A549 (cell line): Measurements from ENCODE around the gene ADI1. TPM values are rescaled to one million over a fixed set of nuclear protein-coding genes. Genes with fewer than 3 reads are reported as not detected.

ENCODE experiments used
- ATAC-seq, 2 experiments: fragments of 200-7000 bp in 1 of 2; fragments of >200 bp in 1 of 2; cut with Nextera tagmentation in 1 of 2; cut with Tn5 transposase in 1 of 2; 3 replicates each; pipeline versions ENCODE4 v1.8.0 to v1.9.1; 2018 to 2020; ENCODE audit warnings: mild to moderate bottlenecking in 1 of 2, moderate library complexity in 1 of 2
- CTCF ChIA-PET: fragments of 300-600 bp; sonication (Branson Sonifier 250); formaldehyde crosslinking; extraction: SDS; loops from one replicate; lab custom pipeline; 2021; ENCODE audit warnings: antibody characterized with exemption, inconsistent platforms; lab: Yijun Ruan, JAX
- POLR2A ChIA-PET: fragments of 350-600 bp; formaldehyde crosslinking; extraction: SDS; loops from one replicate; lab custom pipeline; 2021; ENCODE audit warnings: antibody characterized with exemption, inconsistent platforms; lab: Yijun Ruan, JAX
- DNase-seq, 2 experiments: peaks; one replicate each; pipeline versions ENCODE4 v3.0.0 to v3.0.0-alpha.2; 2011 to 2016; ENCODE audit warnings: low read depth in 1 of 2, low spot score in 1 of 2
- FAIRE-seq: peaks from 2 replicates; lab custom pipeline; 2011; peaks lifted over from hg19 to GRCh38; lab: Jason Lieb, UNC
- H3K27ac ChIP-seq, 2 experiments: fragments of >200 bp; sonication (Bioruptor Twin); formaldehyde crosslinking; 3 replicates each; pipeline ENCODE4 v1.5.1; 2016 to 2017
- H3K4me1 ChIP-seq: fragments of >200 bp; sonication (Bioruptor Twin); formaldehyde crosslinking; 3 replicates; pipeline ENCODE4 v1.6.1; 2016
- H3K4me2 ChIP-seq: fragments of >200 bp; sonication (Bioruptor Twin); formaldehyde crosslinking; 3 replicates; pipeline ENCODE4 v1.6.1; 2016
- H3K4me3 ChIP-seq: fragments of >200 bp; sonication (Bioruptor Twin); formaldehyde crosslinking; 3 replicates; pipeline ENCODE4 v1.5.1; 2016
- H3K9me3 ChIP-seq: fragments of >200 bp; sonication (Bioruptor Twin); formaldehyde crosslinking; 3 replicates; pipeline ENCODE4 v1.6.1; 2016
- EHMT2 ChIP-seq: fragments of 200-600 bp; sonication (generic); IDR thresholded peaks from 2 replicates; pipeline ENCODE4 v1.6.1; 2016; ENCODE audit warnings: antibody characterized with exemption, low read depth, mild to moderate bottlenecking, moderate library complexity
- EP300 ChIP-seq, 2 experiments: fragments of >200 bp; sonication (Bioruptor Twin); formaldehyde crosslinking; IDR thresholded peaks; 2 replicates in 1 of 2; 3 replicates in 1 of 2; pipeline ENCODE4 v1.6.1; 2016 to 2017
- FOXS1 ChIP-seq: fragments of 250-450 bp; sonication (Bioruptor Pico); IDR thresholded peaks from 2 replicates; pipeline ENCODE4 v1.5.0; 2020; ENCODE audit warnings: mild to moderate bottlenecking, moderate library complexity
- HEYL ChIP-seq: fragments of 250-450 bp; sonication (Bioruptor Pico); IDR thresholded peaks from 2 replicates; pipeline ENCODE4 v1.8.0; 2021; ENCODE audit warnings: mild to moderate bottlenecking, moderate library complexity
- HOXB5 ChIP-seq: fragments of 250-450 bp; sonication (Bioruptor Pico); IDR thresholded peaks from 2 replicates; pipeline ENCODE4 v1.5.0; 2020; ENCODE audit warnings: mild to moderate bottlenecking, moderate library complexity
- MAZ ChIP-seq: fragments of 150-350 bp; IDR thresholded peaks from 2 replicates; pipeline ENCODE4 v1.6.1; 2014; ENCODE audit warnings: antibody characterized with exemption, low read depth, low read length, borderline replicate concordance
- MYC ChIP-seq: IDR thresholded peaks from 2 replicates; pipeline ENCODE4 v1.6.1; 2012; ENCODE audit warnings: mild to moderate bottlenecking, inconsistent platforms, low read length, improper control_type of control experiment, borderline replicate concordance
- NR3C1 ChIP-seq: fragments of >200 bp; sonication (Bioruptor Twin); formaldehyde crosslinking; IDR thresholded peaks from 3 replicates; pipeline ENCODE4 v1.6.1; 2017
- POLR2AphosphoS2 ChIP-seq: conservative IDR thresholded peaks from 2 replicates; pipeline ENCODE4 v1.6.1; 2012; ENCODE audit warnings: low read length, improper control_type of control experiment, inconsistent platforms
- RAD21 ChIP-seq, 2 experiments: fragments of >200 bp in 1 of 2; sonication (Bioruptor Twin) in 1 of 2; formaldehyde crosslinking in 1 of 2; IDR thresholded peaks in 1 of 2; conservative IDR thresholded peaks in 1 of 2; 2 replicates in 1 of 2; 3 replicates in 1 of 2; pipeline ENCODE4 v1.6.1; 2012 to 2018; ENCODE audit warnings: inconsistent platforms in 1 of 2
- RARB ChIP-seq: fragments of 250-450 bp; sonication (Bioruptor Pico); IDR thresholded peaks from 2 replicates; pipeline ENCODE4 v1.8.0; 2021; ENCODE audit warnings: mild to moderate bottlenecking, moderate library complexity
- RNF2 ChIP-seq: fragments of 200-600 bp; sonication (generic); IDR thresholded peaks from 2 replicates; pipeline ENCODE4 v1.6.1; 2016; ENCODE audit warnings: low read depth, mild to moderate bottlenecking, antibody characterized with exemption, moderate library complexity, borderline replicate concordance
- WGBS: methylation state at CpG from one replicate; pipeline ENCODE4 v1.1.6; 2017; ENCODE audit errors: missing lambda C conversion rate; 5-methylcytosine and 5-hydroxymethylcytosine counted together
- polyA plus RNA-seq, 4 experiments: library from polyadenylated mRNA; depleted of rRNA in 3 of 4; stranded (reverse); fragments of >200 nt; fragmentation: RNase III in 1 of 4; extraction: RNeasy Plus Mini Kit Qiagen cat#74134 plus additional on column Dnase treatment in 1 of 4; gene quantifications; 2 replicates in 3 of 4; 3 replicates in 1 of 4; pipeline ENCODE4 v1.2.3, GENCODE V29; 2011 to 2017
- TF ChIP-seq, protein P1 (sequence below): IDR thresholded peaks from 2 replicates; pipeline ENCODE4 v1.6.1; 2012; ENCODE audit warnings: low read depth, borderline replicate concordance
- TF ChIP-seq, protein P2 (sequence below): fragments of >200 bp; sonication (Bioruptor Twin); formaldehyde crosslinking; IDR thresholded peaks from 2 replicates; pipeline ENCODE4 v1.6.1; 2016
- TF ChIP-seq, protein P3 (sequence below): fragments of 250-450 bp; sonication (Bioruptor Pico); IDR thresholded peaks from 2 replicates; pipeline ENCODE4 v1.5.0; 2020; ENCODE audit warnings: low read depth, mild to moderate bottlenecking, moderate library complexity
- TF ChIP-seq, protein P4 (sequence below): fragments of 150-350 bp; IDR thresholded peaks from 2 replicates; pipeline ENCODE4 v1.6.1; 2014; ENCODE audit warnings: low read depth, mild to moderate bottlenecking, low read length

The ADI1 gene
- polyA plus RNA-seq, 2 of the 4 experiments (the other 2 are of a cell fraction) = 47.9 to 84.6 TPM

DNA sequence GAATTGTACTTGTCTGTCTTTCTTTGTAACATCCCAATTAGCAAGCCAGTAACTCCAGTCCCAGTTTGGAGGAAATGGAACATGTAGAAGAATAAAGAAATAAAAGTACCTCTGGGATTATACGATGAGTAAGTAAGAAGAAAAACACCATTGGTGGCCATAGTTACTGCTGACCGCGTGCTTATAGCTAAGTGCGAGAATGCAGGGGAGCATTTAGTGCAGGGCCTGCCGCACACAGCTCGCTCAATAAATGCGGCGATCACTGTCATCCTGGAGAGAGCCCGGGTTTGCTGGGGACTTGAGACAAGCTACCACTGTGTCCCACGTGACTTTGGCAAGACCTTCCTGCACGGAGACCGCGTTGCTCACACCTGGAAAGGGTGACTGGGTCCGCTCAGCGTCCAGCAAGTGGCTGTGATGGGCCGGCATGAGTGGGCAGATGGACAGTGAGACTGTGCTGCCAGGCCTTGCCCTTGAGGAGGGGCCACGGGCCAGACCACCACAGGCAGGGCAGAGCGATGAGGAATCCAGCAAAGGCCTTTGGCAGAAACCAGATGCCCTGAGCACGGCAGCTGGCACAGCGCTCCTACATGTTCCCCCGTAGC lies 54.8 kb downstream of the ADI1 start (continued):
- TF ChIP-seq MAZ = no peak

DNA sequence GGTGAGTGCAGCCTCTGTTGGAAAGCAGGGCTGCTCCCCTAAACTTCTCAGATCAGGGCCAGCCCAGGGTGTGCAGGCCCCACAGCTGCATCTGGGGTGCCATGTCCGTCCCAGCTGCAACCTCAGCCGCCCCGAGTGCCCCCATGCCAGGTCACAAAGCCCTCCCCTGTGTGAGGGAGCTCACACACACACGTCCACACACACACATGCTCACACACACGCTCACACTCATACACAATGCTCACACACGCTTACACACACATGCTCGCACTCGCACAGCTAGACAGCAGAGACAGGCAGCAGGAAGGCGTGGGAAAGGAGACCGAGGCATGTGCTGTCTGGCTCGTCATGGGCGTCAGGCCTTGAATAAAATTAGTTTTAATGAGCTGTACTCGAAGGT lies 55.4 kb downstream of the ADI1 start:
- DNase-seq (no peak), FAIRE-seq (no peak), ATAC-seq (no peak)
- Histone ChIP-seq H3K9me3 (no peaks in the 10 kb centered on the region), H3K4me3 (no peak overlapping the region), H3K4me2 (no peak overlapping the region), H3K4me1 (peaks cover 17% of the 10 kb centered on the region), H3K27ac (no peak overlapping the region)
- WGBS = 92% methylated on average over 13 of the region's 13 CpGs
- POLR2A ChIA-PET = no interaction called here
- TF ChIP-seq RNF2 = no peak
- CTCF ChIA-PET = interaction anchor here (0.5 to 6.3 kb wide), 9 partner anchors 10 to 188 kb away, joined by 3 to 64 read pairs (median 15); partner anchors contain the start of gene TRAPPC12

DNA sequence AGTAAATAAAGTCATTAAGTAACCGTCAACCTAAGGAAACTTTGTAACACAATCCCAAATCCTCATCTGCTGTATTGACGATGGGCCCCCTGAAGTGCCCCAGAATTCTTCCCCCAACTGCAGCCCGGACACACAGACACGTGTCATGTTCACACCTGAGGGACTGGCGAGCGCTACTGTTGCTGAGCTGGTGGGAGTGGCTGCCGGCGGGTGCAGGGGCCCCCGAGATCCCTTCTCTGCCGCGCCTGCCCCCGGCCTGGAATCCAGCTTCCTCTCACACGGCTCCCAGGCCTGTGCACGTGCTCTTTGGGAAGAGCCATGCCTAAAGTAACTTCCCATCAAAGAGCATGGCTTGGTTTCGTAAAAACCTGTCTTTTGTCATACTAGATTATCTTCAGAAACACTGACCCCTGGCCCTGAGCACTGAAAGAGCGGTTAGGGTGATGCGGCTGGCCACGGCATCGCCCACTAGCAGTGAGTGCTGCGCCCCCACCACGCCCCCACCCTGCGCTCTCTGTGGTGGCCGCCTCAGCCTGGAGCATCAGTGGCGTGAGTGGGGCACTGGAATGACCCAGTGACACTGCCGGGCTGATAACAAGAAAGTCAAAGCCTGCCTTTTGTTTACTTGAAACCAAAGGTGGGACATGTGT lies 56.0 kb downstream of the ADI1 start:
- 93% methylated on average over 25 of the region's 25 CpGs for WGBS
- no peak for TF ChIP-seq POLR2AphosphoS2
- TF ChIP-seq NR3C1 = no peak
- TF ChIP-seq HOXB5 (CRISPR knock-in tag) = no peak
- TF ChIP-seq, protein P1, sequence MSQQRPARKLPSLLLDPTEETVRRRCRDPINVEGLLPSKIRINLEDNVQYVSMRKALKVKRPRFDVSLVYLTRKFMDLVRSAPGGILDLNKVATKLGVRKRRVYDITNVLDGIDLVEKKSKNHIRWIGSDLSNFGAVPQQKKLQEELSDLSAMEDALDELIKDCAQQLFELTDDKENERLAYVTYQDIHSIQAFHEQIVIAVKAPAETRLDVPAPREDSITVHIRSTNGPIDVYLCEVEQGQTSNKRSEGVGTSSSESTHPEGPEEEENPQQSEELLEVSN = no peak
- TF ChIP-seq, protein P2, sequence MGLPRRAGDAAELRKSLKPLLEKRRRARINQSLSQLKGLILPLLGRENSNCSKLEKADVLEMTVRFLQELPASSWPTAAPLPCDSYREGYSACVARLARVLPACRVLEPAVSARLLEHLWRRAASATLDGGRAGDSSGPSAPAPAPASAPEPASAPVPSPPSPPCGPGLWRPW = no peak
- no peak for TF ChIP-seq RARB
- TF ChIP-seq MYC = no peak
- TF ChIP-seq EHMT2 = no peak
- TF ChIP-seq HEYL (CRISPR knock-in tag) = no peak
- TF ChIP-seq EP300 (IDR thresholded peaks at IDR 0.05) = no peak
- TF ChIP-seq, protein P3, sequence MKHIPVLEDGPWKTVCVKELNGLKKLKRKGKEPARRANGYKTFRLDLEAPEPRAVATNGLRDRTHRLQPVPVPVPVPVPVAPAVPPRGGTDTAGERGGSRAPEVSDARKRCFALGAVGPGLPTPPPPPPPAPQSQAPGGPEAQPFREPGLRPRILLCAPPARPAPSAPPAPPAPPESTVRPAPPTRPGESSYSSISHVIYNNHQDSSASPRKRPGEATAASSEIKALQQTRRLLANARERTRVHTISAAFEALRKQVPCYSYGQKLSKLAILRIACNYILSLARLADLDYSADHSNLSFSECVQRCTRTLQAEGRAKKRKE = no peak
- no peak for TF ChIP-seq RAD21 (conservative IDR thresholded peaks at IDR 0.05 in 1 of 2, IDR thresholded peaks at IDR 0.05 in 1 of 2)
- TF ChIP-seq, protein P4, sequence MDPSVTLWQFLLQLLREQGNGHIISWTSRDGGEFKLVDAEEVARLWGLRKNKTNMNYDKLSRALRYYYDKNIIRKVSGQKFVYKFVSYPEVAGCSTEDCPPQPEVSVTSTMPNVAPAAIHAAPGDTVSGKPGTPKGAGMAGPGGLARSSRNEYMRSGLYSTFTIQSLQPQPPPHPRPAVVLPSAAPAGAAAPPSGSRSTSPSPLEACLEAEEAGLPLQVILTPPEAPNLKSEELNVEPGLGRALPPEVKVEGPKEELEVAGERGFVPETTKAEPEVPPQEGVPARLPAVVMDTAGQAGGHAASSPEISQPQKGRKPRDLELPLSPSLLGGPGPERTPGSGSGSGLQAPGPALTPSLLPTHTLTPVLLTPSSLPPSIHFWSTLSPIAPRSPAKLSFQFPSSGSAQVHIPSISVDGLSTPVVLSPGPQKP = no peak
- no peak for TF ChIP-seq FOXS1 (CRISPR knock-in tag)
- CTCF ChIA-PET = interaction anchor here (0.5 to 6.3 kb wide), 12 partner anchors 10 to 188 kb away, joined by 3 to 64 read pairs (median 14); partner anchors contain the start of gene TRAPPC12
- DNase-seq = no peak
- no peak overlapping the region for H3K4me2 ChIP-seq
- ATAC-seq = no peak
- no peak overlapping the region for H3K27ac ChIP-seq
- FAIRE-seq = no peak
- H3K4me3 ChIP-seq = no peak overlapping the region
- peaks cover 17% of the 10 kb centered on the region for H3K4me1 ChIP-seq
- POLR2A ChIA-PET = interaction anchor here (1.1 kb wide), 1 partner anchor 95 kb away, joined by 3 read pairs; the partner anchor contains the start of gene RNASEH1
- no peaks in the 10 kb centered on the region for H3K9me3 ChIP-seq
